HG03354 (cell line): ENCODE data around the gene HOXB13.

Source experiments
- ATAC-seq: cut with Tn5 transposase; IDR thresholded peaks from one replicate; pipeline ENCODE4 v1.9.1; 2021; ENCODE audit warnings: mild to moderate bottlenecking; ENCODE audit not compliant: unreplicated experiment, poor library complexity, severe bottlenecking

HOXB13 gene

DNA sequence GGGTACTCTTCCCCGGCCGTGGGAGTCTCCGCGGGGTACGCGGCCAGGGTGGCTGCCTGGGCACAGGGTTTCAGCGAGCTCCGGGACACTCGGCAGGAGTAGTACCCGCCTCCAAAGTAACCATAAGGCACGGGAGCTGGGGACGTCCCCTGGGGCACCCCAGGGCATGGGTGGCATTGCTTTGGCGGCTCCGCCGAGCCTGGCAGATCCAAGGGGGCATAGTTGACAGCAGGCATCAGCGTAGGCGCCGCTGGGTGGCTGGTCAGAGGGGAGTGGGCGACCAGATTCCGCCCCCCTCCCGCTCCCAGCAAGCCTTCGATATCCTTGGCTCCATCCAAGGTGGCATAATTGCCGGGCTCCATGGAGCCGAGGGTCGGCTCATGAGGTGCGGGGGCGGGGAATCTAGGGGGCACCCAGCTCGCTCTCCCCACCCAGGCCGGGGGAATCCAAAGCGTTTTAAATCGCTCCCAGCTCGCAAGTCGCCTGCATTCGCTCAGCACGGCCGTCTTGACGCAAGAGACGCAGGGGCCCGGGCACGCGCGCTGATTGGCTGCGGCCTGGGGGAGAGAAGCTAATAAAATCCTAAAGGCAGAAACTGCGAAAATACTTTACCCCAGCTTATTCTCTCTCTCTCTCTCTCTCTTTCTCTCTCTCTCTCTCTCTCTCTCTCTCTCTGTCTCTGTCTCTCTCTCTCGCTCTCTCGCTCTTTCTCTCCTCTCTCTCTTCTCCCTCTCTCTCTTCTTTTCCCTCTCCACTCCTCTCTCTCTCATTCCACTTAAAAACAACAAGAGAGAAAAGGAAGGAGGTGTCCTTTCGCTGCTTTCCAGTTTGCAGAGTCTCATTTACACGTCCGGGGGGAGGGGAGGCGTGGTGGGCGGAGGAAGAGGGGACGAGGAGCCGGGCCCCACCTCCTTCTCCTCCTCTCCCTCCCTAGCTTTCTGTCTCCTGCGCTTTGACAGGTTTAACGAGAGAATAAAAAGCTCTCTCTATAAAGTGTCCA, at the start of gene HOXB13:
TSS of gene HOXB13 (minus strand) at position 519 of the 1,000 bp plus-strand sequence. CDS start at position 362, 157 bp downstream.
- no peak for ATAC-seq

DNA sequence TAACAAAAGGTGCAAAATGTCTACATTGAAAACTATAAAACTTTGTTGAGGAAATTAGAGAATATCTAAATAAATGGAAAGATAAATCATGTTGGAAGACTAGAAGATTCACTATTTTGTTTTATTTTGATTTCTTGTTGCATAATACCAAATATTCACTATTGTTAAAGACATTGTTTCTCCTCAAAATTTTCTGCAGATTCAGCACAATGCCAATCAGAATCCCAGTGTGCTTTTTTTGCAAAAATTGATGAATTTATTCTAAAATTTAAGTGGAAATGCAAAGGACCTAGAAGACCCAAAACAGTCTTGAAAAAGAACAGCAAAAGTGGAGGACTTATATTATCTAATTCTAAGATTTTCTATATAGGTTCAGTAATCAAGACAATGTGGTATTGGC, 48.1 kb upstream of the HOXB13 start:
- ATAC-seq = no peak

DNA sequence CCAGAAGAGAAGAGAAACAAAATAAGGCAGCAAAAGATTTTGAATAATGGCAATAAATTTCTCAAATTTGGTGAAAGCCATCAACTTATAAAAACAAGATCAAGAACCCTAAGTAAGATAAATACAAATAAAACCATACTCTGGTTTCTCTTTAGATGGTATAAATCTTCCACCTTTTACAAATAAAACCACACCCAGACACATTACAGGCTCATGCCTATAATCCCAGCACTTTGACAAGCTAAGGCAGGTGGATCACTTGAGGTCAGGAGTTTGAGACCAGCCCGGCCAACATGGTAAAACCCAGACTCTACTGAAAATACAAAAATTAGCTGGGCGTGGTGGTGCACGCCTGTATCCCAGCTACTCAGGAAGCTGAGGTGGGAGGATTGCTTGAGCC, 44.7 kb upstream of the HOXB13 start:
- no peak for ATAC-seq

DNA sequence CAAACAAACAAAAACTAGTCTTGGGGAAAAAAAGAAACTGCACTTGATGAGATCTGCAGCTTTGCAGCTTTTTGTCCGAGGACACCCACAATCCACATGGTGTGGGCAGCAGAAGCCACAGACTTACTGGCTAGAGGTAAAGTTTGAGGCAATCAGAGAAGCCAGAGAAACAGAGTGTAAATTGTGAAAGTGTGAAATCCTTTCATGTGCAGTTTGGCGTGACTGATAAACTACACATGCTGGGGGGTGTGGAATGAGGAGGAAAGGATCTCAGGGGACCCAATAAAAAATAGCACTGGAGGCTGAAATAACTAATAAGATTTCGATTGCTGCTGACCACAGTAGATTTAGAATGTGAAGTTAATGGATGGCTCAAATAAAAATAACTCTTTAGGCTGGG, 42.4 kb upstream of the HOXB13 start:
- ATAC-seq = no peak

DNA sequence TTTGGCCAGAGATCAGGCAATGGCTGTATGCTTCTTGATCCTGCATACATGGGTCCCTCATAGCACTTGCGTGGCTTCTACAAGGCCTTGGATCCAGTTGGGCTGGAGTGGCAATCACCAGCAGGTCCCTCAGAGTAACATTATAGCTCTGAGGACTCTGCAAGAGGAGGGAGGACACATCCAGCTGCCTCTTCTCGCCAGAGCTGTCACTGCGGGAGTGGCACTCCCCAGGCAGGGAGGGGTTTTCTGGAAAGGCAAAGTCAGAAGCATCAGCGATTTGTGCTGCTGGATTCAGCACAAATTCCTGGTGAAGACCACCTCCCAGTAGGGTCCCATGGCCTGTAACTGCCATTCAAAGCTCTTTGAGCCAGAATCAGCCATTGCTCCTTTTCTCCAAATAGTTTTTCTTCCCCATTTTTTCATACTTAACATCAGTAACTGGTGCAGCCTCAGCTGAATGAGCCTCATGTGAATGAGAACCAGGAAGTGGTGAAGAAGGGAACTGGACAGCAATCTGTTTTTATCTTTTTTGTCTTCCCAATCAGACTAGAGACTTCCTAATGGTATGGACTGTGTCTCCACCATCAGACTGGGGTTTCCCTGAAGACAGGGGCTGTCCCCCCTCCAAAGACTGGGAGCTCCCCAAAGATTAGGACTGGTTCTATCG, 40.6 kb upstream of the HOXB13 start:
- no peak for ATAC-seq

DNA sequence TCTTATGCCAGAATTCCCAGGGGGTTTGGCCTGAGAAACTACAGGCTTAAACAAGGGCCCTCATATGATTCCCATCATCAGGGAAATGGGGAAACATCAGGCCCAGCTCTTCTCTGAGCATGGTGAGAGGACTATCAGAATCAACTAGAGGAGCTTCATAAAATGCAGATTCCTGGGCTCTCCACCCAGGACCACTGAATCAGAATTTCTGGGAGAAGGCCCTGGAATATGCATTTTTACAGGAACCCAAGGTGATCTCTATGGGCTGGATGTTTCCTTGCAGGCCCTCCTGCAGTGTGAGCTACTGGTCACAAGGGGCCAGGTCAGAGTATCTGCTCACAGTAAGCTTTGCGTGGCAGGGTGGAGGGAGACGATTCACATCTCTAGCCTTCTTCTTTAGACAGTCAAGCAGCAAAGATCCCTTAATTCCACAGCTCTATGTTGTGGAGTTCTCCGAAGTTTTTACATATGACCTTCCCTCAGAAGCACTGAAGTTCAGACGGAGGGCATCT, 38.8 kb upstream of the HOXB13 start:
- no peak for ATAC-seq

DNA sequence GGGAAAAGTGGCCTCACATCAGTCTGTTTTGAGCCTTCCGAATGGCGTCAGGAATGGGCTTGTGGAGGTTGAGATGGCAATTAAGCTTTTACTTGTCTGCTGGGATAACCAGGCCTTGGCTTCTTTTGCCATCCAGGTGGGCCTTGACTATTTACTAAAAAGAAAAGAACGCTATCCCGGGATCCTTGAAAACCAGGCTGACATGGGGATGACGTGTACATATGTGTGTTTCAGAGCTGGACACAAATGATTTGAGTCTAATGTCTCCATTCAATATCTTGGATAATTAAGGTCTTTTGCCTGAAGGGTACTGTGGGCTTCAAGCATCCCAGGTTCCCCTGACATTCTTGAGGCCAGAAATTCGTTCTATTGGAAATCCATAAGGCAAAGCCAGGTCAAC, 32.6 kb upstream of the HOXB13 start:
- ATAC-seq = no peak

DNA sequence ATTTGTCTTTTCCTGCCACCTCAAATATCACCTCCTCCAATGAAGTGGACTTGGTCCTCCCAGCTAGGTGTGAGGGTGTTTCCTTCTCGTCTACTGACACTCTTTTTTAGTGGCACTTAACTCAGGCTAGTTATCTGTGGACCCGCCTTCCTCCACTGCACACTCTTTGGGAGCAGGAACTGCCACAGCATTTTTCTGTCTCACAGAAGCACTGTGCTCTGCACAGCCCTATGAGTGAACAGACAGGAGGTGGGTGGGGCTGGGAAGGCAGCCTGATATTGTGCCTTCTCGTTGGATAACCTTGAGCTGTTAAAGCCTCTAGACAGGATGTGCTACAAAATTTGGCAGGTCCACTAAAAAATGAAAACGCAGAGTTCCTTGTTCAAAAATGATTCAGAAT, 31.9 kb upstream of the HOXB13 start:
- ATAC-seq = no peak

DNA sequence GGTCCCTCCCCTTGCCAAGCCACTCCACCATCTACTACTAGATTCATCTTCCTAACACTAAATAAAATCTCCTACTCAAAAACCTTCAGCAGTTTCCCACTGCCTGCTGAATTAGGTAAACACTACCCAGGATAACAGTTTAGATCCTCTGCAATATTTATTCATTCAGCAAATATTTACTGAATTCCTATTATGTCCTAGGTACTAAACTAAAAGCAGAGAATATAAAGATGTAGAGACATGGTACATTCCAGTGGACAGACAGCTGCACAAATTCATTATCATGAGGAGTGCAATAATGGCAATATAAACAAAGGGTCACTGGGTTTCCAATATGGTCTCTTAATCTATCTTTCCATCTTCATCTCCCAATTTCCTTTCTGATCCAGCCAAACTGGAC, 30.7 kb upstream of the HOXB13 start:
- ATAC-seq = no peak

DNA sequence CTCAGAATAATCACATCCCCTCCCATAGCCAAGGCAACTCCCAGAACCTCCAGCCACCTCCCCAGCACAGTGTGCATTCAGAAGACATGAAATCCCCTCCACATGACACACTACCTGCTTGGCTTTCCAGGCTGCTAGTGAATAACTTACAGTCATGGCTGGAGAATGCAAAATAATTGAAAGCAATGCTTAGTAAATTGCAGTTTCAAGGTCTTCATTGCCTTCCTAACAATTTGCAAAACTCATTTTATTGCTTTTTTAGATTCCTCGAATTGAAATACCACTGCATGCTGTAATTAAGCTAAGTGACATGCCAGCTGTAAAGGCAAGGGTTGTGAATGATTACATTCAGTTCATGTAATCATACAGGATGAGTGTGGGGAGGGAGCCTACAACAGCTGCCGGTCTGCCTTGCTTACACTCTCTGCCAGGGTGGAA, 29.0 kb upstream of the HOXB13 start:
- no peak for ATAC-seq

DNA sequence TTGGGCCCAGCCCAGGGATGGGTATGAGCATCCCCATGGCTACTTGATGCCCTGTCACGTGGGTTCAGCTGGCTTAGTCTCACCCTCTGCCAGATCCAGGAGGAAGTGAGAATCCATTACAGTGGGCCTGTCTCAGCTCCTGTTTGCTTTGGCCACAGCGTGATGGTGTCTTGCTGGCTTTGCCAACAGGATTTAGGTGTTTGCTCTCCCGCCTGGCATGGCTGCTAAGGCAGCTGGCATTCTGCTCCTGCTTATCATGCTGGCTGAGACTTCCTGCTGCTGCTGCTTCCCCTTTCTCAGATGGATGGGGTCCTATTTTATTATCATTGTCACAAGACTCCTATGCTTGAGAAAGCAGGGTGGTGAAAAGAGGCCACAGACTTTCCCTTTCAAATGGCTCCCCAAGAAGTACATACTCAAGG, 28.3 kb upstream of the HOXB13 start:
- ATAC-seq = no peak

DNA sequence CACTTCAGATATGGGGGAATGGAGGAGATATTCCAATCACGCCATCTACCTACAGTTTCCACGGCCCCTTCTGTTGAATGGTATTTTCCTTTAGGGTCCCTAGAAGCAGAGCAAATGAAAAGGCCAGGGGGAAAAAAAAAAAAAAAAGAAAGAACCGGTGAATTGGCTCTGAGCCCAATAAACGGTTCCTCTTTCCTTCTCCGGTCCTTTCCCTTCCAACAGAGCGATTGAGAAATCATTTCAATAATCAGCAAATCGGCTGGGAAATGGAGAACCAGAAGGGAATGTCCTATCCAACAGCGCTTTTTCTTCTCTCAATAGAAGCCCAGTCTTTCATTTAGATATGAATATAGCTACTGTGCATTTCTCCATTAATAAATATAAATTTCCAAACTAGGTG, 26.8 kb upstream of the HOXB13 start:
- no peak for ATAC-seq

DNA sequence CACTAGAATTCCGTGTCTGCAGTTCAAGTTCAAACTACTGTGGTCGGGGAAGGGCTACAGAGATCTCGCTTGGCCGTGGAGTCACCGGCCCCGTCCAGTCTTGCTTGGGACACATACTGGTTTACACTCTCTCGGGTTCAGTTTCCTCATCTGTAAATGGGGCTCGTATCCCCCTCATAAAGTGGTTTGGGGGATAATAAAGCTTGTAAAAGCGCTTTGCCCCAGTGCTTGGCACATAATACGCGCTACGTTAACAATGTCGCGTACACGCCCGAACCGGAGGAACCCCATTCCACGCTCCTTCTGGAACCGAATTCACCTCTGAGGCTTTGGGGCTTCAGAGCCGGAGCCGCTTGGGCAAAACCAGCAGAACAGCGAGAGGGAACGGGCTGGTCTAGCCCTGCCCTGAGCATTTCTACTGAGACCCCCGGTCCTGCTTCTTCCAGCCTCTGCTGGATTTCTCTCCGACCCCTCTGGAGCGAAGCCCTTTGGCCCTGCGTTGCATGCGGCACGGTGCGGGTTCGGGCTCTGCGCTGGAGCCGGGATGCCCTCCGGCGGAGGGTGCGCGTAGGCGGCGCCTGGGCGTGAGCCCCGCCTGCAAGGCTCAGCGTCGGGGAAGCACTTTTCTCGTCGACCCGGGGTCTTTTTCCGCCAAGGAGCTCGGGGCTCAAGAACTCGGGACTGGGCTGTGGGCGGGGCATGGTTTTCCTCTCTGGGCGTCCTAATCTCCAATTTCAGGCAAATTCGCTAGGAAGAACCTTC, 26.1 kb upstream of the HOXB13 start:
- ATAC-seq = no peak

DNA sequence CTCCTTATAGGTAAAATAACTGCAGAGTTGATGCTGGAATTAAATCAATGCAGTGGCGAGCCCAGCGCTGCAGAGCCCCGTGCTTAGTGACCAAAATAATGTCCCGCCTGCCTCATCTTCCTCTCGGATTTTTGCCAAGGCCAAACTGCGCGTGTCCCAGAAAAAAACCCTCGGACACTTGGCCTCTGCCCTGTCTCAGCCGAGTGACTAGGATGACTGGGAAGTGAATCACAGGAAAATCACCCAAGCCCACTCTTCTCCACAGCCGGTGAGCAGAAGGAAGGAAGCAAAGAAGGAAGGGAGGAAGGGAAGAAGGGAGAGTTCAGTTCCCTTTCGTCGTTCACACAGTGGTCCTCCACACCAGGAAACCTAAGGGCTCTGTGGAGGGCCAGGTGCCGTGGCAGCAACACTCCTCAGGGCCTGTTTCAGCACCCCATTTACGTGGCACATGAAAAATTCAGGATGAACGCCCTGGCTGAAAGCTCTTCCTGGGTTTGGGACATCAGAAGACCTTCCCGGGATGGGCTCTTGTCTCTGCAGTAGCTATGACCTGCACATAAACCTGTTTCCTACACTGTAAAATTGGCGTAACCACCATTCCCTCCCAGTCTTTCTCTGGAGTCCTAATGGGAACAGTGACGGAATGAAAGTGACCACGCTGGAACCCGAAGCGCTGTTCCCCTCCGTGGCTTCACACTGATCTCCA, 25.4 kb upstream of the HOXB13 start:
- no peak for ATAC-seq

DNA sequence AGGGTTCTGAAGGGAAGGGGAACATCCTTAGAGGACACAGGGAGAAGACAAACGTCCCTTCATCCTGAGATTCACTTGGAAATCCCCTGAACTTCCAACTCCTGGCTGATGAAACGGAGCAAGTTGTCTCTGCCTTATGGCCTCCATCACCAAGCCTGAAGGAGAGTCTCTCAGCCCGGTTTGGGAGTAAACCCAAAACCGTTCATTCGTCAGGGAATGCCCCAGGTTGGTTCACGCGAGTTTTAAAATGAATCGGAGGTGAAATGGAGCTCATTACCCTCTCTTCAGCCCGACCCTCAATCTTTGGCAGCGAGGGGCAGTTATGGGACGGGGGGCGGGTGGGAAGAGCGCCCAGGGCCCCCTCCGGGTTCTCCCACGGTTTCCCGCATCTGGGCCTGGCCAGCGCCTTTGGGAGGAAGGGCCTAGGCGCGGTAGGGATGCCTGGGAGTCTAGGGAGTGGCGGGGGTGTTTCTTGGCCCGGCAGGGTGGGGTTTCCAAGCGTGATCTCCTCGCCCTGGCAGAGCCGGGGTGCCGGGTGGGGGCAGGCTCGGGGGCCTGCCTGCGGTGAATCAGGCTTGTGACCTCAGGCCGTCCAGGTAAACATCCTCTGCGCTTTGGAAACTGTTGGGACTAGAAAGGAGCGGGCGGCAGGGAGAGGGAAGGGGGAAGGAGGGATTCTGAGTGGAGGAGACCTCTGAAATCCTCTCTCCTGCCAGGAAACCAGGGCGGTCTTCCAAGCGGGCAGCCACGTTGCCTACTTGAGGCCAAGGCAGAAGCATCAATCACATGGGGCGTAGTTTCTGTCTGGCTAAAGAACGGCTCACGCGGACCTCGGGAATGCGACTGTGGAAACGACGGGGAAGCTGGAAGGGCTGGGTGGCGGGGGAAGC, 24.1 kb upstream of the HOXB13 start:
- no peak for ATAC-seq

DNA sequence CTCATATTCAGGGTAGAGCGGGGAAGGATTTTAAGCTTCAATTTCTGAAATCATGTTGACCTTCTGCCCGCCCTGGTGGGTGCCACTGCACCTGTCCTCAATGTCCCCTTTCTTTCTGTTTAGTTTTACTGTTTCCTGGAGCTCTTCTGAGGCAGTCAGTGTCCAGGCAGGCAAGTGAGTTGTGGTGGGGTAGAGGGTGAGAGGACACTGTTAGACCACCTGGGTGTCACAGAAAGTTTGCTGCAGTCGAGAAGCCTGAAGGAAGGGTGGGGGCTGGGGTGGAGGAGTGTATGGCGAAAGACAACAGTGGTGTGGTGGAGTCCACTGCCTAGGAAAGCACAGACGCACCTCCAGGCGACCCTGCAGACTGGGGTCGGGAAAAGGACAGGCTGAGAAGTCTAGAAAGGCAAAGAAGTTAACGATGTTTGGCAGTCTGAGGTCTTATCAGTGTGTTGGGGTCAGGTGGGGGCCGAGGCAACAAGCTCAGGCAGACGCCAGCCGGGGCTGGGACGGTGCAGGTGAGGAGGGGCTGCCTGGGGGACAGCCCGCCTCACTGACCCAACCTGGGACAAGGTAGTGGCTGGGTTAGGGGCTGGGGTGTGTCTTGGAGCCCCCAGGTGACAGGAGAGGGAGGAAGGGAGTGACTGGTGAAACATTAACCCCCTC, 23.3 kb upstream of the HOXB13 start:
- no peak for ATAC-seq

DNA sequence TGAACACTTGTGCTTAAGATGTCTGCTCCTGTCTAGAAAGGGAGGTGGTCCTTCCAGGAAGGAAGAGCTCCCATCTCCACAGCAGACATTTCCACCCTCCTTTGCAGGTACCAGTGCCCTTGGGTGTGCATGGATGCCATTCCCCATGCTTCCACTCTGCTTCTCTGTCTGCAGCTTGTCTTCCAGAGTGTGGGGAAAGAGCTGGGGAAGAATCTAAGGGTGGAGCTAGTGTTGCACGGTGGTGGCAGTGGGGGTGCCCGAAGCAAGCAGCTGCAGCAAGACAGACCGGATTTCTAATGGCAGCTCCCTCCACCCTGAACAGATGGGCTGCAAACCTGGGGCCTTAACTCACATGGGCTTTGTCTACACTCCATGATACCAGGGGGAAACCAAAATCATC, 22.6 kb upstream of the HOXB13 start:
- ATAC-seq = no peak
